SK-N-SH treated with all-trans-retinoic acid at 6 μM for 48 hours (cell line): ENCODE measurements around the gene RAPGEF4.

Source experiments
- BACH2 ChIP-seq: fragments of 250-450 bp; sonication (Bioruptor Pico); IDR thresholded peaks from 2 replicates; pipeline ENCODE4 v1.9.0; 2021; ENCODE audit warnings: mild to moderate bottlenecking, borderline replicate concordance
- CSRNP3 ChIP-seq: fragments of 250-450 bp; sonication (Bioruptor Pico); IDR thresholded peaks from 2 replicates; pipeline ENCODE4 v1.5.1; 2021; ENCODE audit warnings: mild to moderate bottlenecking, moderate library complexity
- GLIS3 ChIP-seq: fragments of 250-450 bp; sonication (Bioruptor Pico); IDR thresholded peaks from 2 replicates; pipeline ENCODE4 v1.5.0; 2020; ENCODE audit warnings: mild to moderate bottlenecking, moderate library complexity
- PATZ1 ChIP-seq: fragments of 250-450 bp; sonication (Bioruptor Pico); IDR thresholded peaks from 2 replicates; pipeline ENCODE4 v1.8.0; 2020; ENCODE audit warnings: mild to moderate bottlenecking, moderate library complexity, borderline replicate concordance
- PPARA ChIP-seq: fragments of 250-450 bp; sonication (Bioruptor Pico); IDR thresholded peaks from 2 replicates; pipeline ENCODE4 v1.5.0; 2020; ENCODE audit warnings: mild to moderate bottlenecking, borderline replicate concordance
- RARB ChIP-seq: fragments of 250-450 bp; sonication (Bioruptor Pico); IDR thresholded peaks from 2 replicates; pipeline ENCODE4 v1.8.0; 2021; ENCODE audit warnings: mild to moderate bottlenecking, moderate library complexity
- TCF4 ChIP-seq: fragments of 250-450 bp; sonication (Bioruptor Pico); IDR thresholded peaks from 2 replicates; pipeline ENCODE4 v1.8.0; 2021; ENCODE audit warnings: mild to moderate bottlenecking, moderate library complexity, borderline replicate concordance

GRCh38 chr2:173090276-173090877 lies 354.7 kb downstream of the RAPGEF4 start:
- no peak for TF ChIP-seq TCF4 (CRISPR knock-in tag)
- no peak for TF ChIP-seq PATZ1 (CRISPR knock-in tag)
- no peak for TF ChIP-seq GLIS3
- TF ChIP-seq RARB (CRISPR knock-in tag): no peak
- no peak for TF ChIP-seq CSRNP3 (CRISPR knock-in tag)
- TF ChIP-seq BACH2 (CRISPR knock-in tag): no peak
- TF ChIP-seq PPARA (CRISPR knock-in tag): no peak
